K562 (cell line): Measurements from ENCODE around the gene LRRC7. TPM values are rescaled to one million over a fixed set of nuclear protein-coding genes. Genes with fewer than 3 reads are reported as not detected.
A peak's percentile ranks its signal among the peaks of the same experiment; 100 is the strongest.

Experiments
- ATAC-seq: fragments of 200-7000 bp; cut with Tn5 transposase; 3 replicates; pipeline ENCODE4 v1.9.1; 2020; ENCODE audit warnings: moderate library complexity
- BruUV-seq: library from RNA; stranded (reverse); fragments of 400-500 nt; replicated peaks from 2 replicates; lab custom pipeline; 2021; lab: Mats Ljungman, UMichigan
- CTCF ChIA-PET: fragments of 300-600 bp; formaldehyde crosslinking; extraction: SDS; loops from one replicate; lab custom pipeline; 2021; ENCODE audit warnings: low intra/inter-chr PET ratio; lab: Yijun Ruan, JAX
- POLR2A ChIA-PET: fragments of 300-600, 350-650 bp; sonication (Branson Sonifier 250); formaldehyde crosslinking; extraction: SDS; loops from one replicate; lab custom pipeline; 2021; ENCODE audit warnings: antibody characterized with exemption, inconsistent platforms; lab: Yijun Ruan, JAX
- DNase-seq, 4 experiments: peaks; one replicate each; pipeline versions ENCODE4 v3.0.0 to v3.0.0-alpha.2; 2011 to 2018; ENCODE audit warnings: low spot score in 3 of 4, mixed read lengths in 3 of 4; ENCODE audit errors: extremely low read depth in 1 of 4
- FAIRE-seq: peaks from 2 replicates; lab custom pipeline; 2011; peaks lifted over from hg19 to GRCh38; lab: Jason Lieb, UNC
- H2AFZ ChIP-seq: 2 replicates; pipeline ENCODE4 v1.6.0; 2011; ENCODE audit warnings: low read depth, low read length, control low read depth, inconsistent platforms
- H3K27ac ChIP-seq: fragments of 200-600 bp; 3 replicates; pipeline ENCODE4 v1.8.0; 2011; ENCODE audit warnings: low read depth, mild to moderate bottlenecking, control low read depth, inconsistent platforms, low read length, moderate library complexity, mixed read lengths; ENCODE audit errors: extremely low read depth
- H3K27me3 ChIP-seq, 2 experiments: fragments of 300-600 bp in 1 of 2; 2 replicates in 1 of 2; 3 replicates in 1 of 2; pipeline versions ENCODE4 v1.6.0 to v1.8.0; 2011; ENCODE audit warnings: inconsistent platforms in 2 of 2, low read length in 2 of 2, mild to moderate bottlenecking in 1 of 2, mixed read lengths in 1 of 2, moderate library complexity in 1 of 2; ENCODE audit not compliant: control insufficient read depth in 2 of 2, insufficient read depth in 2 of 2
- H3K36me3 ChIP-seq: fragments of 300-600 bp; 3 replicates; pipeline ENCODE4 v1.8.0; 2011; ENCODE audit warnings: mild to moderate bottlenecking, low read length, inconsistent platforms; ENCODE audit not compliant: control insufficient read depth, insufficient read depth
- H3K4me1 ChIP-seq, 2 experiments: fragments of 200-600 bp in 1 of 2; replicated peaks in 1 of 2; 2 replicates in 1 of 2; 3 replicates in 1 of 2; pipeline versions ENCODE4 v1.5.1 to v1.8.0; 2011; ENCODE audit warnings: inconsistent platforms in 2 of 2, low read length in 2 of 2, mild to moderate bottlenecking in 1 of 2, mixed read lengths in 1 of 2, moderate library complexity in 1 of 2; ENCODE audit not compliant: control insufficient read depth in 2 of 2, insufficient read depth in 2 of 2
- H3K4me2 ChIP-seq: 2 replicates; pipeline ENCODE4 v1.6.1; 2011; ENCODE audit warnings: low read length, control low read depth, inconsistent platforms, mixed read lengths; ENCODE audit not compliant: insufficient read depth
- H3K4me3 ChIP-seq: fragments of 200-600 bp; sonication (generic), shearing (Covaris generic); 2 replicates; pipeline ENCODE4 v1.5.1; 2016; ENCODE audit warnings: control low read depth, inconsistent platforms
- H3K79me2 ChIP-seq: fragments of 200-600 bp; 3 replicates; pipeline ENCODE4 v1.8.0; 2011; ENCODE audit warnings: low read length, inconsistent platforms; ENCODE audit not compliant: control insufficient read depth, insufficient read depth
- H3K9ac ChIP-seq, 2 experiments: 2 replicates each; pipeline versions ENCODE4 v1.6.0 to v1.6.1; 2011; ENCODE audit warnings: low read depth in 2 of 2, low read length in 2 of 2, control low read depth in 1 of 2, inconsistent platforms in 1 of 2, mild to moderate bottlenecking in 1 of 2, mixed read lengths in 1 of 2; ENCODE audit not compliant: insufficient read depth in 1 of 2
- H3K9me1 ChIP-seq: one replicate; pipeline ENCODE4 v1.6.0; 2011; ENCODE audit warnings: inconsistent platforms, mild to moderate bottlenecking, low read length, moderate library complexity; ENCODE audit not compliant: control insufficient read depth, insufficient read depth
- H3K9me3 ChIP-seq: replicated peaks from 2 replicates; pipeline ENCODE4 v1.5.1; 2011; ENCODE audit warnings: low read depth, low read length, inconsistent platforms; ENCODE audit not compliant: control insufficient read depth, insufficient read depth
- H4K20me1 ChIP-seq: replicated peaks from 2 replicates; pipeline ENCODE4 v1.6.1; 2011; ENCODE audit warnings: low read length, inconsistent platforms, mixed read lengths; ENCODE audit not compliant: control insufficient read depth, insufficient read depth
- CEBPB ChIP-seq: fragments of 450-650 bp; IDR thresholded peaks from 2 replicates; pipeline ENCODE4 v1.6.1; 2016; ENCODE audit warnings: missing genetic modification characterization, missing compliant biosample characterization
- CEBPG ChIP-seq, 3 experiments: fragments of 200-800 bp in 1 of 3; sonication (Bioruptor generic) in 1 of 3; sonication (generic) in 1 of 3; formaldehyde crosslinking in 1 of 3; IDR thresholded peaks in 2 of 3; conservative IDR thresholded peaks in 1 of 3; 2 replicates each; pipeline versions ENCODE4 v1.6.1 to v1.8.0; 2016 to 2022; ENCODE audit warnings: missing compliant biosample characterization in 2 of 3, missing genetic modification characterization in 2 of 3, mild to moderate bottlenecking in 1 of 3, missing genetic modification reagents in 1 of 3
- KLF1 ChIP-seq: fragments of 450-650 bp; IDR thresholded peaks from 2 replicates; pipeline ENCODE4 v1.6.1; 2016; ENCODE audit warnings: missing genetic modification characterization, missing compliant biosample characterization
- MTF1 ChIP-seq: fragments of 250-450 bp; sonication (Bioruptor Pico); IDR thresholded peaks from 2 replicates; pipeline ENCODE4 v1.9.0; 2021; ENCODE audit warnings: moderate library complexity, mild to moderate bottlenecking, inconsistent platforms, borderline replicate concordance
- RAD21 ChIP-seq, 2 experiments: fragments of 250-450 bp in 1 of 2; fragments of 450-650 bp in 1 of 2; sonication (Bioruptor Pico) in 1 of 2; formaldehyde crosslinking in 1 of 2; IDR thresholded peaks in 1 of 2; conservative IDR thresholded peaks in 1 of 2; 2 replicates each; pipeline versions ENCODE4 v1.4.0 to v1.8.0; 2020 to 2022; ENCODE audit warnings: mild to moderate bottlenecking in 2 of 2, moderate library complexity in 1 of 2
- RBM14 ChIP-seq: fragments of 200-400 bp; formaldehyde crosslinking; IDR thresholded peaks from 2 replicates; pipeline ENCODE4 v1.6.1; 2018; ENCODE audit warnings: low read depth, mild to moderate bottlenecking, low read length, moderate library complexity, borderline replicate concordance; ENCODE audit not compliant: insufficient read depth
- TAF9B ChIP-seq: fragments of 450-650 bp; IDR thresholded peaks from 2 replicates; pipeline ENCODE4 v1.6.1; 2018; ENCODE audit warnings: mild to moderate bottlenecking; ENCODE audit not compliant: partially characterized antibody
- ZNF282 ChIP-seq: sonication (generic); formaldehyde crosslinking; IDR thresholded peaks from 2 replicates; pipeline ENCODE4 v1.8.1; 2023; ENCODE audit warnings: missing genetic modification reagents
- ZSCAN32 ChIP-seq: fragments of 450-650 bp; formaldehyde crosslinking; IDR thresholded peaks from 2 replicates; pipeline ENCODE4 v1.4.0; 2020; ENCODE audit warnings: mild to moderate bottlenecking, moderate library complexity
- WGBS: fragments of 100-300 bp; shearing (Covaris generic); methylation state at CpG from one replicate; pipeline ENCODE4 v1.1.6; 2016; ENCODE audit warnings: low coverage, mixed read lengths; ENCODE audit not compliant: insufficient coverage; ENCODE audit errors: missing lambda C conversion rate; 5-methylcytosine and 5-hydroxymethylcytosine counted together
- in situ Hi-C: fragments of 300-500 bp; cut with MboI; formaldehyde crosslinking; loops from 4 replicates; pipeline ENCODE4 v1.15.0; 2018; ENCODE audit warnings: inconsistent platforms, mixed read lengths
- intact Hi-C: fragments of 100-400 bp; cut with micrococcal nuclease; formaldehyde crosslinking; loops from 2 replicates; pipeline ENCODE4 v1.14.2; 2022
- polyA plus RNA-seq, 8 experiments: library from polyadenylated mRNA; depleted of rRNA in 4 of 8; stranded (reverse) in 5 of 8; unstranded in 3 of 8; fragments of >200 nt; fragmentation: Nextera tagmentation in 2 of 8; fragmentation: Illumina TruSeq in 1 of 8; extraction: Ambion mirVana in 2 of 8; extraction: Trizol in 1 of 8; gene quantifications; 2 replicates each; pipeline versions ENCODE4 v1.2.1 to v1.2.3, GENCODE V29; 2011 to 2014; ENCODE audit warnings: inconsistent platforms in 1 of 8, missing spikeins in 1 of 8
- total RNA-seq, 7 experiments: library from RNA; depleted of rRNA in 6 of 7; stranded (reverse); fragments of >200 nt in 6 of 7; fragmentation: Illumina TruSeq in 2 of 7; extraction: Trizol in 2 of 7; gene quantifications; 2 replicates each; pipeline versions ENCODE4 v1.2.1 to v1.2.3, GENCODE V29; 2011 to 2021; ENCODE audit warnings: low replicate concordance in 1 of 7
- TF ChIP-seq, protein P1 (sequence below), 2 experiments: fragments of 450-650 bp in 1 of 2; sonication (generic) in 1 of 2; formaldehyde crosslinking in 1 of 2; IDR thresholded peaks in 1 of 2; conservative IDR thresholded peaks in 1 of 2; 2 replicates each; pipeline versions ENCODE4 v1.6.1 to v1.8.1; 2016 to 2023; ENCODE audit warnings: mild to moderate bottlenecking in 2 of 2, moderate library complexity in 2 of 2, inconsistent platforms in 1 of 2, missing genetic modification reagents in 1 of 2
- TF ChIP-seq, protein P2 (sequence below): fragments of 450-650 bp; formaldehyde crosslinking; IDR thresholded peaks from 2 replicates; pipeline ENCODE4 v1.4.0; 2022; ENCODE audit warnings: mild to moderate bottlenecking, moderate library complexity

LRRC7 gene
- total and polyA plus RNA-seq, 9 of the 15 experiments (the other 6 are each of a cell fraction or from before 2014, with no cell fraction given), result 0.09 to 0.94 (median 0.49) TPM

DNA sequence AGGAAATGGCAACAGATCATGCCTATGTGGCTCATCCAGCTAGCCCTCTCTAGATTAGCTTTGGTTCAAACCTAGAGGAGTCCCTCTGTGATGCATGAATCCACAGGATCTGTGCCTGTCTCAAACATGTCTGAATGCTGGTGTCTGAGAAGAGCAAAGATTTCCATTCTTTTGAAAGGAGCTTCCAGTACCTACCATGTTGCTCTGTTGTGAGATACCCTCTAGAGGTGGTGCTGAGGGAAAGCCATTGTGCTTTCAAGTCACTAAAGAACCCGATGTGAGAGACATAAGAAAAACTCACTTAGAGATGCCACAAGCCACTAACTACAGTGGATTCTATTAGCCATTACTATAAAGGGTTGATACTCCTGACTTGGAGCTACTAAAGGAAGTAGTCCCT is 534.1 kb downstream of the LRRC7 start:
- Histone ChIP-seq H3K79me2 (no peaks in the 10 kb centered on the region), H3K9me3 (no peaks in the 10 kb centered on the region), H4K20me1 (no peaks in the 10 kb centered on the region), H3K36me3 (no peaks in the 10 kb centered on the region), H3K4me2 (no peak overlapping the region), H2AFZ (peak overlapping the region; percentile 21; the same call in 1 of the 2 replicates), H3K4me3 (no peak overlapping the region), H3K9me1 (no peaks in the 10 kb centered on the region), H3K9ac (no peak overlapping the region), H3K4me1 (no peaks in the 10 kb centered on the region), H3K27me3 (no peaks in the 10 kb centered on the region), H3K27ac (no peak overlapping the region)
- ChIA-PET POLR2A (interaction anchor here (0.8 kb wide), 1 partner anchor 15 kb away, joined by 3 read pairs; no protein-coding TSS in a partner anchor), CTCF (no interaction called here)
- no TSS peak for BruUV-seq
- ATAC-seq (peak; percentile 75), DNase-seq (no peak), FAIRE-seq (no peak)
- TF ChIP-seq RBM14 (no peak), TAF9B (no peak), RAD21 (CRISPR knock-in tag; conservative IDR thresholded peaks at IDR 0.05 in 1 of 2, IDR thresholded peaks at IDR 0.05 in 1 of 2) (peak in 1 of 2 experiments; percentile 53; a peak in 3 of 4 replicates), KLF1 (no peak)
- 0% methylated on average over 1 of the region's 1 CpG for WGBS
- in situ Hi-C loops, result no loop called here
- intact Hi-C loops, result no loop called here

DNA sequence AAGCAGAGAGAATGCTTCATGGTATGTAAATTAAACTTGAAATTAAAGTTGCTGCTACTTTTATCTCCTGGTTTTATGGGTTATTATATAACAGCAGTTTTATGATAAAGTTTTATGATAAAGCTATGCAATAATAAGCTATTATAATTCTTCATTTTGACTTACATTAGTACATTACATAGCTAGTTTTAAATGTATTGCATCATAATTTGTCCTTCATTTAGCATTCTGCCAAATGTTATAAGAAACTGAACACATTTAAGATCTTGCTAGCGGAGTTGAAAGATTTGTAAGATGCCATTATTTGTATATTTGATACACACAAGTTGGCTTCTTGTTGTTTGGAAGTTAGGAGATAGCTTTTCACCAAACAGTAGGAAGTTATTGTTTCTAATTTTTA is 536.0 kb downstream of the LRRC7 start:
- Histone ChIP-seq H3K9ac (no peak overlapping the region), H3K27me3 (no peaks in the 10 kb centered on the region), H3K4me2 (no peak overlapping the region), H3K9me3 (no peaks in the 10 kb centered on the region), H4K20me1 (no peaks in the 10 kb centered on the region), H3K36me3 (no peaks in the 10 kb centered on the region), H3K9me1 (no peaks in the 10 kb centered on the region), H3K4me1 (no peaks in the 10 kb centered on the region), H3K4me3 (no peak overlapping the region), H3K79me2 (no peaks in the 10 kb centered on the region), H3K27ac (no peak overlapping the region), H2AFZ (no peak overlapping the region)
- intact Hi-C loops, result no loop called here
- no TSS peak for BruUV-seq
- no peak for ATAC-seq
- FAIRE-seq, result no peak
- in situ Hi-C loops, result no loop called here
- DNase-seq, result no peak
- ChIA-PET POLR2A (interaction anchor here (0.8 kb wide), 1 partner anchor 73 kb away, joined by 3 read pairs; no protein-coding TSS in a partner anchor), CTCF (no interaction called here)
- peak; percentile 76 for TF ChIP-seq CEBPB
- TF ChIP-seq ZNF282, result no peak
- TF ChIP-seq, protein P1, sequence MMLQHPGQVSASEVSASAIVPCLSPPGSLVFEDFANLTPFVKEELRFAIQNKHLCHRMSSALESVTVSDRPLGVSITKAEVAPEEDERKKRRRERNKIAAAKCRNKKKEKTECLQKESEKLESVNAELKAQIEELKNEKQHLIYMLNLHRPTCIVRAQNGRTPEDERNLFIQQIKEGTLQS (IDR thresholded peaks at IDR 0.05), result peak; percentile 57; the same call in 1 of the 2 replicates
- TF ChIP-seq, protein P1 (CRISPR knock-in tag; conservative IDR thresholded peaks at IDR 0.05), result no peak
- TF ChIP-seq ZSCAN32, result 0 out of 2 replicates have a peak, but pooled peaks have one; percentile 23
- TF ChIP-seq CEBPG (CRISPR knock-in tag; IDR thresholded peaks at IDR 0.05), result no peak
- peak; percentile 65 to 91 for TF ChIP-seq CEBPG (tag; conservative IDR thresholded peaks at IDR 0.05 in 1 of 2, IDR thresholded peaks at IDR 0.05 in 1 of 2)
- no peak for TF ChIP-seq MTF1 (CRISPR knock-in tag)
- TF ChIP-seq, protein P2, sequence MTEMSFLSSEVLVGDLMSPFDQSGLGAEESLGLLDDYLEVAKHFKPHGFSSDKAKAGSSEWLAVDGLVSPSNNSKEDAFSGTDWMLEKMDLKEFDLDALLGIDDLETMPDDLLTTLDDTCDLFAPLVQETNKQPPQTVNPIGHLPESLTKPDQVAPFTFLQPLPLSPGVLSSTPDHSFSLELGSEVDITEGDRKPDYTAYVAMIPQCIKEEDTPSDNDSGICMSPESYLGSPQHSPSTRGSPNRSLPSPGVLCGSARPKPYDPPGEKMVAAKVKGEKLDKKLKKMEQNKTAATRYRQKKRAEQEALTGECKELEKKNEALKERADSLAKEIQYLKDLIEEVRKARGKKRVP, result 0 out of 2 replicates have a peak, but pooled peaks have one; percentile 41
- 26% methylated on average over 1 of the region's 1 CpG for WGBS
